SK-N-MC (cell line): ENCODE results near the gene HMCN1.
A peak's percentile ranks its signal among the peaks of the same experiment; 100 is the strongest.

Experiments used
- DNase-seq: peaks from one replicate; pipeline ENCODE4 v3.0.0-alpha.2; 2011; ENCODE audit warnings: low read depth, low spot score
- H3K27ac ChIP-seq: fragments of 200-600 bp; sonication (generic); 2 replicates; pipeline ENCODE4 v1.5.1; 2016; ENCODE audit warnings: mixed run types
- H3K36me3 ChIP-seq: fragments of 200-600 bp; sonication (generic); 2 replicates; pipeline ENCODE4 v1.6.1; 2017; ENCODE audit warnings: antibody characterized with exemption, low read length, mixed read lengths; ENCODE audit not compliant: insufficient read depth
- H3K4me3 ChIP-seq: fragments of 200-600 bp; sonication (generic); 2 replicates; pipeline ENCODE4 v1.5.1; 2016
- H3K9ac ChIP-seq: fragments of 200-600 bp; sonication (generic); 2 replicates; pipeline ENCODE4 v1.8.0; 2017; ENCODE audit warnings: mixed run types, mixed read lengths; ENCODE audit not compliant: insufficient read length
- H3K9me3 ChIP-seq: fragments of 200-600 bp; sonication (generic); 2 replicates; pipeline ENCODE4 v1.6.1; 2017; ENCODE audit warnings: low read depth, mild to moderate bottlenecking, antibody characterized with exemption, low read length, moderate library complexity, mixed read lengths
- EZH2 ChIP-seq: fragments of 200-600 bp; sonication (generic); IDR thresholded peaks from one replicate; pipeline ENCODE4 v1.6.1; 2017; ENCODE audit warnings: antibody characterized with exemption
- FOXP2 ChIP-seq: optimal IDR thresholded peaks from 2 replicates; pipeline ENCODE3; 2011; ENCODE audit warnings: mild to moderate bottlenecking, moderate library complexity; ENCODE audit not compliant: insufficient read depth; ENCODE audit errors: extremely low read length, control extremely low read depth
- POLR2AphosphoS5 ChIP-seq: IDR thresholded peaks from 2 replicates; pipeline ENCODE4 v1.6.1; 2012; ENCODE audit warnings: mild to moderate bottlenecking, low read depth, low read length, borderline replicate concordance

Gene HMCN1

DNA sequence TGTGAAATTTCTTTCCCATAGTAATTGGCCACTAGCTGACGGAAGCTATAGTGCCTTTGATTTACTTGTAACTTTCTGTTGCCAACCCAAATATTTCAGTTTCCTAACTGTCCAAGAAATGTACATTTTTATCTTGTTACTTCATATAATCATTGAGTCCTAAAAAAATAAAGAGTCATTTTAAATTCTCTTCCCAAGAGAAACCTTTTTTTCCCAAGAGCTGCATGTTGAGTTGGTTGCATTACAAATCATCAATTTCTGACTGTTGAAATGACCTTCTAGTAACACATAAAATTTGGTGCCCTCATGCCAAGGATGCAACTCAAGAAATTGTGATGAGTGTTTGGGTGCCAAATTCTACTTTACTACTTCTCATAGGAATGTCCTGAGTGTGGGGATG is 61.0 kb downstream of the HMCN1 start:
- H3K36me3 ChIP-seq = peaks cover 70% of the 10 kb centered on the region
- H3K4me3 ChIP-seq = no peak overlapping the region
- no peak overlapping the region for H3K27ac ChIP-seq
- DNase-seq = no peak
- no peak for TF ChIP-seq POLR2AphosphoS5
- TF ChIP-seq FOXP2 = no peak
- TF ChIP-seq EZH2 = no peak
- H3K9me3 ChIP-seq = peaks cover 4% of the 10 kb centered on the region
- H3K9ac ChIP-seq = no peak overlapping the region

DNA sequence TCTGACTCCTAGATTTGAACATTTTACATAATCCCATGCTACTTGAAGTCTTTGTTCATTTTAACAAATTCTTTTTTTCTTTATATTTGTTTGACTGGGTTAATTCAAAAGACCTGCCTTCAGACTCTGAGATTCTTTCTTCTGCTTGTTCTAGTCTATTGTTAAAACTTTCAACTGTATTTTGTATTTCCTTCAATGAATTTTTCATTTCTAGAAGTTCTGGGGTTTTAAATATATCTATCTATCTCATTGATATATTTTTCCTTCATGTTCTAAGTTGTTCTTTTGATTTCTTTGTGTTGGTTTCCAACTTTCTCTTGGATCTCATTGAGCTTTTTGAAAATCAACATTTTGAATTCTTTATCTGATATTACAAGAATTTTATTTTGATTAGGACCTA is 64.3 kb downstream of the HMCN1 start:
- peaks cover 4% of the 10 kb centered on the region for H3K9me3 ChIP-seq
- TF ChIP-seq FOXP2 (no peak), POLR2AphosphoS5 (no peak), EZH2 (no peak)
- no peak for DNase-seq
- H3K4me3 ChIP-seq = no peak overlapping the region
- H3K27ac ChIP-seq = no peak overlapping the region
- H3K9ac ChIP-seq = no peak overlapping the region
- peaks cover 50% of the 10 kb centered on the region for H3K36me3 ChIP-seq

DNA sequence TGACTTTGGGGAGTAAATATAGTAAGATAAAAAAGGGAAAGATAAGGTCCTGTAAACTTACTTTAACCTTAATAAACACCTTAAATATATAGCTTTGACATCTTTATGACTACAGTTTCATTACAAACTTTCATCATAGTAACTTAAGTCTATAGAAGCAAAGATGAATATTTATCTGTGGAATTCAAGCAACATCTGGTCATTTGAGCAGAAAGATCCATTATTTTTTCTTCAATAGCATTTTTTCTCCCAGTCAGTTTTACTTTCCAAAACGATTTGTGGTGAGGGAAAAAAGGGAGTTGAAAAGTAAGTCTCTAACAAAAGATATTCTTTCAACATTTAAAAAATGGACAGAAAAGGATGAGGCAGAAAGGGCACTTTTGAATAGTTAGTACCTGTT is 69.0 kb downstream of the HMCN1 start:
- TF ChIP-seq POLR2AphosphoS5 (no peak), FOXP2 (no peak), EZH2 (no peak)
- Histone ChIP-seq H3K4me3 (peak overlapping the region; percentile 13; the same call in 1 of the 2 replicates), H3K27ac (peak overlapping the region; percentile 26; the same call in 1 of the 2 replicates), H3K36me3 (peaks cover 16% of the 10 kb centered on the region), H3K9ac (no peak overlapping the region), H3K9me3 (no peaks in the 10 kb centered on the region; the same call in 1 of the 2 replicates)
- no peak for DNase-seq

DNA sequence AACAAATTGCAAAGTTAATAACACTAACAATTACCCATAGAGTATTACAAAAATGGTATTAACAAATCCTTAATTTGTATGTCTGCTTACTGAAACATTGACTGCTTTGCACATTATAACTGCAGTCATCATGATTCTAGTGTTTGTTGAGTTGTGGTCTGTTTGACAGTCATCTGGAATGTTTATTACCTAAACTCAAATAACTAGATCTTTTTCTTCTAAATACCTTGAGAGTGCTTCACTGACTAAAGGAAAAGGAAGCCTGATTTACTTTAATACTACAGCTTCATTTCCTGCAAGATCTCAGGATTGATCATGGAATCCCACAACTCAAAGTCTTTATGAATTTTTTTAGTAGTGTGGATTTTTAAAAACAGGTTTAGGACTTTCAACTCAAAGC is 70.0 kb downstream of the HMCN1 start:
- H3K9ac ChIP-seq = peak overlapping the region; percentile 8
- peaks cover 10% of the 10 kb centered on the region for H3K36me3 ChIP-seq
- H3K27ac ChIP-seq = peak overlapping the region; percentile 70
- no peak for DNase-seq
- no peaks in the 10 kb centered on the region for H3K9me3 ChIP-seq
- TF ChIP-seq EZH2 (no peak), FOXP2 (no peak), POLR2AphosphoS5 (no peak)
- H3K4me3 ChIP-seq = peak overlapping the region; percentile 51

DNA sequence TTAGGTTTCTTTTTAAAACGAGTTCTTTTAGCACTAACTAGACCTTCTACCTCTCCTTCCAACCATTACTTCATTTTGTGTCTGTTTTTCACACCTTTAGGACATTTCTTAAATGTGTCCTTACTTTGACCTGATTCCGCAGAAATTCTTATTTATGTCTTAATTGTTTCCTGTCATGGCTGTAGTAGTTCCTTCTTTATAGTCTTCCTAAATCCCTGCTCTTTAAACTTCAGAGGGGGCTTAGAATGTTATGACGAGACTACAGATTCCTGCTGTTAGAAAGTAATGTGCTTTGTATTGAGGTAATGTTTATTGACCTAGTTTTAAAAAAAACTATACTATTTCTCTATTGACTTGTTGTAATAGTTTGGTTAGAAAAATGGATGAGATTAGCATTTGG is 70.4 kb downstream of the HMCN1 start:
- peak overlapping the region; percentile 51 for H3K4me3 ChIP-seq
- H3K9ac ChIP-seq = no peak overlapping the region
- no peaks in the 10 kb centered on the region for H3K9me3 ChIP-seq
- no peak for TF ChIP-seq EZH2
- no peak for TF ChIP-seq FOXP2
- no peak for TF ChIP-seq POLR2AphosphoS5
- DNase-seq = peak; percentile 56
- peak overlapping the region; percentile 70 for H3K27ac ChIP-seq
- H3K36me3 ChIP-seq = peaks cover 6% of the 10 kb centered on the region

DNA sequence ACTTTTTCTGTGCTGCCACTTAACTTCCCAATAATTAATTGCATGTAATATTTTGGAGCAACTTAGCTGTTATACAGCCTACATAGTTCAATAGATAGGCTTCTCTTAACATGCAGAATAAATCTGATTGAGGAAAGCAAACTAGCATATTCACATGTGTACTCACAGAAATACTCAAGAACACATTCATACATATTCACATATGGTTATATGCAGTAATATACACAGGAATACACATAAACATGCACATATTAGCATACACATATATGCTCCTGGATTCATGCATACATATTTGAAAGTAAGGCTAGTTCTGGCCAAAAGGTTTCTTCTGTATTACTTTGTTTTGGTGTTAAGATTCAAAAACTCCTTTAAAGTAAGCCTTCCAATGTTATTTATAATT is 73.1 kb downstream of the HMCN1 start:
- H3K36me3 ChIP-seq = peaks cover 1% of the 10 kb centered on the region; the same call in 1 of the 2 replicates
- H3K9ac ChIP-seq = no peak overlapping the region
- H3K27ac ChIP-seq = peak overlapping the region; percentile 48; the same call in 1 of the 2 replicates
- DNase-seq = no peak
- no peak for TF ChIP-seq POLR2AphosphoS5
- no peak for TF ChIP-seq FOXP2
- TF ChIP-seq EZH2 = no peak
- no peaks in the 10 kb centered on the region for H3K9me3 ChIP-seq
- no peak overlapping the region for H3K4me3 ChIP-seq

DNA sequence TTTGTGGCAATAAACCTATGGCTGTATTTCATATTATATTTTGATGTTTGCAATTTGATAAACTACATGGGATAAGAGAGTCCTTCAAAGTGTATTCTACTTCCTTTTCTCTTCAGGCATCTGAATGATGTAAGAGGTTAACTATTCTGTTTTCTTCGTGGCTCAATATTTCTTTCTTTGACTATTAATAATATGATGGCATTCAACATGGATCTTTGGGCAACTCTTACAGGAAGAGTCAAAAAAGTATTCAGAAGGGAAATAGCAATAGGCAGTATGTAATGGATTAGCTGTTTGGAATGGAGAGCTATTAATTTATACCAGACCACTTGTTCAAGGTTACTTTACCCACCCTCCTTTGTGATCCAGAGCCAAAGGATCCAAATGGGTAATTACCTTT is 74.4 kb downstream of the HMCN1 start:
- H3K36me3 ChIP-seq = peaks cover 3% of the 10 kb centered on the region; the same call in 1 of the 2 replicates
- no peak for DNase-seq
- TF ChIP-seq POLR2AphosphoS5 (no peak), EZH2 (no peak), FOXP2 (no peak)
- H3K27ac ChIP-seq = peak overlapping the region; percentile 61
- H3K9ac ChIP-seq = no peak overlapping the region
- H3K9me3 ChIP-seq = no peaks in the 10 kb centered on the region
- no peak overlapping the region for H3K4me3 ChIP-seq

DNA sequence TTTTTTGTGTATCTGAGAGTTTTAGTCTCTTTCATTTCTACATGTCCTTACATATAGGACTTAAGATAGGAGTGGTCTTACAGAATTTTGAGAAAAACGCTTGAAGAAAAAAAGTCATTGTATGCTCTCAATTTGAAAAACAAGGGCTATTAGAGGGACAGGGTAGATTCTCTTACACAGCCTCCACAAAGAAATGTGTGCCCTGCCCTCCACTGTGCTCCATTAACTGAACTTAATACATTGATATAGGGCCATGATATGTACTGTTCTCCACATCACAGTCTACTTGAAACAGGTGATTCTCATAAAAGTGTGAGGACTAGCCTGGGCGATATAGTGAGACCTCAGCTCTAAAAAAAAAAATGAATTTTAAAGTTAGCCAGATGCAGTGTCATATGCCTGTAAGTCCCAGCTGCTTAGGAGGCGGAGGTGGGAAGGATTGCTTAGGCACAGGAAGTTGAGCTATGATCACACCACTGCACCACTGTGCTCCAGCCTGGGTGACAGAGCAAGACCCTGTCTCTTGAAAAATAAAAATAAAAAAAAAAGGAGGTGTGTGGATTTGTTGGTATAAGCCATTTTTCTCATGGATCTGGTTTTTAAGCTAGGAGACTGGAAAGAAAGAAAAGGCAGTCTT is 77.0 kb downstream of the HMCN1 start:
- Histone ChIP-seq H3K4me3 (peak overlapping the region; percentile 51), H3K9me3 (no peaks in the 10 kb centered on the region), H3K36me3 (peaks cover 4% of the 10 kb centered on the region; the same call in 1 of the 2 replicates), H3K9ac (peak overlapping the region; percentile 46), H3K27ac (peak overlapping the region; percentile 96)
- DNase-seq = no peak
- TF ChIP-seq EZH2 (no peak), POLR2AphosphoS5 (no peak), FOXP2 (no peak)

DNA sequence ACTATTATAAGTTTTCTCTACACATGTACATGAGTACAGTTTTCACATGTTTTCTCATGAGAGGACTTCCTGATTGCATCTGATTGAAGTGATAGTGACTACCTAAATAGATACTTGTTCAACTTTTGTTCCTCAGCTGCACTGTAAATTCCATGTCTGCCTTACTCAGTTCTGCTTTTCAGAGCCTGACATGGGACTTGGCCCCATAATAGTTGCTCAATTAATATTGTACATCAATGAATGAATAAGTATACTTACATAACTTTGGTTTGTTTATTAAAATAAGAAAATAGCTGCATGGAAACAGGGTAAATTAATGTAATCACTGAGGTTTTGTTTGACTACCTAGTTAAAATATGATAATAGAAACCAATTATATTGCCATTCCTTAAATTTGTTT is 78.7 kb downstream of the HMCN1 start:
- TF ChIP-seq EZH2 = no peak
- TF ChIP-seq FOXP2 = no peak
- TF ChIP-seq POLR2AphosphoS5 = no peak
- Histone ChIP-seq H3K27ac (peak overlapping the region; percentile 96; the same call in 1 of the 2 replicates), H3K36me3 (peaks cover 8% of the 10 kb centered on the region), H3K9me3 (no peaks in the 10 kb centered on the region; the same call in 1 of the 2 replicates), H3K4me3 (no peak overlapping the region), H3K9ac (no peak overlapping the region)
- DNase-seq = no peak
